ENCODE measurements around the gene AMER2. TPM values are rescaled to one million over a fixed set of nuclear protein-coding genes. Genes with fewer than 3 reads are reported as not detected.

Gene AMER2
- total and polyA plus RNA-seq, 2 experiments from 2014 or later = 0.09 to 0.15 TPM

DNA sequence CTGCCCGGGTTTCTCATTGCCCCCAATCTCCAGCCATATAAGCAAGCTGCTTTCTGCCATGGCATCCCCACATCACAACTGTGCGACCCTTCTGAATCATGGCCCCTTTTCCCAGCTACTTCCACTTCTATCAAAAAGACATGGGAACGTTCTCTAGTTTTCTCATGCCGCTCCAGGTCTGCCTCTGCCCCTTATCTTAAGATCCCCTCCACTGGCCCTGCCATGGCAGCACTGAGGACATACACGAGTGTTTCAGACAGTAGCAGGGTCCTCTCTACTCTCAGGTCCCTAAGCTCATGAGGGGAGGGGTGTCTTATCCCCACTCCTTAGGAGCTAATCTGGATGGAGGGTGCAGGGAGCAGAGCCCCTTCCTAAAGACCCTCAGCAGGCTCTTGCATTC lies 5.5 kb upstream of the AMER2 start:
- Histone ChIP-seq H3K27ac (no peak overlapping the region), H3K36me3 (no peaks in the 10 kb centered on the region), H3K9me3 (ENCODE audit: low read depth) (no peaks in the 10 kb centered on the region), H3K27me3 (peaks cover 17% of the 10 kb centered on the region), H3K4me1 (ENCODE audit: low read depth) (no peaks in the 10 kb centered on the region), H3K4me3 (no peak overlapping the region)
- DNase-seq (ENCODE audit: low read depth in 1 of 2, low spot score in 1 of 2) = no peak
- TF ChIP-seq, protein P1, sequence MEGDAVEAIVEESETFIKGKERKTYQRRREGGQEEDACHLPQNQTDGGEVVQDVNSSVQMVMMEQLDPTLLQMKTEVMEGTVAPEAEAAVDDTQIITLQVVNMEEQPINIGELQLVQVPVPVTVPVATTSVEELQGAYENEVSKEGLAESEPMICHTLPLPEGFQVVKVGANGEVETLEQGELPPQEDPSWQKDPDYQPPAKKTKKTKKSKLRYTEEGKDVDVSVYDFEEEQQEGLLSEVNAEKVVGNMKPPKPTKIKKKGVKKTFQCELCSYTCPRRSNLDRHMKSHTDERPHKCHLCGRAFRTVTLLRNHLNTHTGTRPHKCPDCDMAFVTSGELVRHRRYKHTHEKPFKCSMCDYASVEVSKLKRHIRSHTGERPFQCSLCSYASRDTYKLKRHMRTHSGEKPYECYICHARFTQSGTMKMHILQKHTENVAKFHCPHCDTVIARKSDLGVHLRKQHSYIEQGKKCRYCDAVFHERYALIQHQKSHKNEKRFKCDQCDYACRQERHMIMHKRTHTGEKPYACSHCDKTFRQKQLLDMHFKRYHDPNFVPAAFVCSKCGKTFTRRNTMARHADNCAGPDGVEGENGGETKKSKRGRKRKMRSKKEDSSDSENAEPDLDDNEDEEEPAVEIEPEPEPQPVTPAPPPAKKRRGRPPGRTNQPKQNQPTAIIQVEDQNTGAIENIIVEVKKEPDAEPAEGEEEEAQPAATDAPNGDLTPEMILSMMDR (IDR thresholded peaks at IDR 0.05; ENCODE audit: low read depth, low read length) = no peak

DNA sequence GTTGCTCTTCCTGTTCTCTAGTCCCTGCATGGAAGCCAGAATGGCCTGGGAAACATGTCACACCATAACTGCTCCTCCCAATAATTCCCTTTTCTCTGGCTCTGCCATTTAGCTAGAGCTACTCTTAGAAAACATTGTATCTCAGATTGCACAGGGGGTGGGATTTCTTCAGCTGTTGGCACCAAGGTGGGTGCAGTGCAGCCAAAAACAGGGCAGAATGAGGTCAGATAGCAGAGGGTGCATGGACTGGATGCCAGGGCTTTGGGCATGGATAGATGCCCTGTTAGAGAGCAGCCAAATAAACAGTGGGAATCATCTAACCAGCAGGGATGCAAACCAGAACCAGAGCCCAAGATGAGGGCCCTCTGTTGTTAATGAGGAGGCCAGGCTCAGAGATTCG lies 4.9 kb upstream of the AMER2 start:
- Histone ChIP-seq H3K27ac (no peak overlapping the region), H3K4me3 (no peak overlapping the region), H3K4me1 (ENCODE audit: low read depth) (no peaks in the 10 kb centered on the region), H3K27me3 (peaks cover 23% of the 10 kb centered on the region), H3K9me3 (ENCODE audit: low read depth) (no peaks in the 10 kb centered on the region), H3K36me3 (no peaks in the 10 kb centered on the region)
- no peak for DNase-seq (ENCODE audit: low read depth in 1 of 2, low spot score in 1 of 2)
- TF ChIP-seq, protein P1 (IDR thresholded peaks at IDR 0.05; ENCODE audit: low read depth, low read length) = no peak

DNA sequence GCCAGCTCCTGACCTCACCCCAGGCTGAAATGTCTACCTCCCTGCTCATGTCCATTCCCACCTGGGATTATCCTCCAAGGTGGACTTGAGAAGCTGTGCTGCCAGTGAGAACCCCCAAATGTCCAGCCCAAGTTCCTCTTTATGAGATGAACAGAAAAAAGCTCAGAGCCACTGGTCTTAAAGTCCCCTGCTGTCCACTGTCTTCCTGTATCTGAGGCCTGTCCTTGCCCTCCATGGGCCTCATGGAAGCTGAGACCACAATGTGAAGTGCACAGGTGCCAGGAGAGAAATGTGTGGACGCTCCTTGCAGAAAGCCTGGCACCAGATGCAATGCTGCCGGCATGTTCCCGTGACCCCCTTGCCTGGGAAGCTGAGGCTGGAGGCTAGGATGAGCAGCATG lies 3.3 kb upstream of the AMER2 start:
- H3K27ac ChIP-seq = no peak overlapping the region
- no peaks in the 10 kb centered on the region for H3K36me3 ChIP-seq
- peaks cover 39% of the 10 kb centered on the region for H3K27me3 ChIP-seq
- no peaks in the 10 kb centered on the region for H3K9me3 ChIP-seq (ENCODE audit: low read depth)
- no peak for DNase-seq (ENCODE audit: low read depth in 1 of 2, low spot score in 1 of 2)
- TF ChIP-seq, protein P1 (IDR thresholded peaks at IDR 0.05; ENCODE audit: low read depth, low read length) = no peak
- no peak overlapping the region for H3K4me3 ChIP-seq
- H3K4me1 ChIP-seq (ENCODE audit: low read depth) = no peaks in the 10 kb centered on the region

DNA sequence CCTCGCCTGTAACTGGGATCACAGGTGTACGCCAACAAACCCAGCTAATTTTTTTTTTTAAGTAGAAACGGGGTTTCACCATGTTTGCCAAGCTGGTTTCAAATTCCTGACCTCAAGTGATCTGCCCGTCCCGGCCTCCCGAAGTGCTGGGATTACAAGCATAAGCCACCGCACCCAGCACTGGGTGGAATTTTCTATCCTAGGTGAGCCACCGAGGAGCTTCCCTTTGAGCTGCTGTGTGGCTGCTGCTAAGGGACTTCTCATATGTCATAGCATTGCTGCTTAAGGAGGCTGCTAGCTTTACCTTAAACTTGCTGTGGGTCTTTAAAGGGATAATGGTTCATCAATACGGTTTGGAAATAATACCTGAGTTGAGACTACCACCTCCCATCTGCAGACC lies 2.9 kb upstream of the AMER2 start:
- H3K27ac ChIP-seq = no peak overlapping the region
- H3K9me3 ChIP-seq (ENCODE audit: low read depth) = no peaks in the 10 kb centered on the region
- DNase-seq (ENCODE audit: low read depth in 1 of 2, low spot score in 1 of 2) = no peak
- H3K4me3 ChIP-seq = no peak overlapping the region
- peaks cover 43% of the 10 kb centered on the region for H3K27me3 ChIP-seq
- H3K36me3 ChIP-seq = no peaks in the 10 kb centered on the region
- H3K4me1 ChIP-seq (ENCODE audit: low read depth) = no peaks in the 10 kb centered on the region
- TF ChIP-seq, protein P1 (IDR thresholded peaks at IDR 0.05; ENCODE audit: low read depth, low read length) = no peak

DNA sequence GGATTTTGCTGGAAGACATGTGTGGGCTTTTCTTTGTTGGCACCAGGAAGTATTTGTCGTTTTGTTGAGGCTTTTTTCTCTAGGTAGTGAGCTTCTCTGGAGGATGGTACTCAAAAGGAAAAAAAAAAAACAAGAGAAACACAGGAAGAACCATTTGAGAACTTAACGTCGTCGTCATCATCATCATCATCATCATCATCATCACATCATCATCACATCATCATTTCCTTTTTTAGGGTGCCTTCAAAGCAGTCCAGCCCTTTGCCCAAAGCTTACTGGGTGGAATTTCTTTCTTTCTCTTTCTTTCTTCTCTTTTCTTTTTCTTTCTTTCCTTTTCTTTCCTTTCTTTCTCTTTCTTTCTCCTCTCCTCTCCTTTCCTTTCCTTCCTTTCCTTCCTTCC lies 2.2 kb upstream of the AMER2 start:
- H3K36me3 ChIP-seq = no peaks in the 10 kb centered on the region
- H3K9me3 ChIP-seq (ENCODE audit: low read depth) = no peaks in the 10 kb centered on the region
- H3K27ac ChIP-seq = no peak overlapping the region
- no peak for DNase-seq (ENCODE audit: low read depth in 1 of 2, low spot score in 1 of 2)
- no peak overlapping the region for H3K4me3 ChIP-seq
- H3K27me3 ChIP-seq = peaks cover 50% of the 10 kb centered on the region
- H3K4me1 ChIP-seq (ENCODE audit: low read depth) = no peaks in the 10 kb centered on the region
- TF ChIP-seq, protein P1 (IDR thresholded peaks at IDR 0.05; ENCODE audit: low read depth, low read length) = no peak

DNA sequence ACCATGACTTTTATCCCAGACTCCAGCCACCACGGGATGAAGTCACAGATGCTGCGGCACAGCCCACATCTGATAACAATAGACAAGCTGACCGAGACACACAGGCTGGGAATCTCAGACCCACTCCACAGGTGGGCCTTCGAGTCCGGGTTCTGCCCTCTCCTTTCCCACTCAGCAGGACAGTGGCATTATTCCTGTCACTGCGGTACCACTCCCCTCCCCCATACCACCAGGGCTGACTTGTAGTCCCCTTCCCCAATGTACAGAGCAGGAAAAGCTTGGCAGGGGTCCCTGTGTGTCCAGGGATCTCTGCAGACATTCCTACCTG lies 179 bp upstream of the AMER2 start:
- H3K9me3 ChIP-seq (ENCODE audit: low read depth) = no peaks in the 10 kb centered on the region
- no peaks in the 10 kb centered on the region for H3K36me3 ChIP-seq
- TF ChIP-seq, protein P1 (IDR thresholded peaks at IDR 0.05; ENCODE audit: low read depth, low read length) = no peak
- H3K4me3 ChIP-seq = no peak overlapping the region
- no peak for DNase-seq (ENCODE audit: low read depth in 1 of 2, low spot score in 1 of 2)
- peaks cover 71% of the 10 kb centered on the region for H3K27me3 ChIP-seq
- H3K4me1 ChIP-seq (ENCODE audit: low read depth) = no peaks in the 10 kb centered on the region
- no peak overlapping the region for H3K27ac ChIP-seq
